A549 (cell line): ENCODE data around the gene CHCHD6. TPM values are rescaled to one million over a fixed set of nuclear protein-coding genes. Genes with fewer than 3 reads are reported as not detected.

Experiments
- ATAC-seq, 2 experiments: fragments of 200-7000 bp in 1 of 2; fragments of >200 bp in 1 of 2; cut with Nextera tagmentation in 1 of 2; cut with Tn5 transposase in 1 of 2; 3 replicates each; pipeline versions ENCODE4 v1.8.0 to v1.9.1; 2018 to 2020; ENCODE audit warnings: mild to moderate bottlenecking in 1 of 2, moderate library complexity in 1 of 2
- CTCF ChIA-PET: fragments of 300-600 bp; sonication (Branson Sonifier 250); formaldehyde crosslinking; extraction: SDS; loops from one replicate; lab custom pipeline; 2021; ENCODE audit warnings: antibody characterized with exemption, inconsistent platforms; lab: Yijun Ruan, JAX
- POLR2A ChIA-PET: fragments of 350-600 bp; formaldehyde crosslinking; extraction: SDS; loops from one replicate; lab custom pipeline; 2021; ENCODE audit warnings: antibody characterized with exemption, inconsistent platforms; lab: Yijun Ruan, JAX
- DNase-seq, 2 experiments: peaks; one replicate each; pipeline versions ENCODE4 v3.0.0 to v3.0.0-alpha.2; 2011 to 2016; ENCODE audit warnings: low read depth in 1 of 2, low spot score in 1 of 2
- FAIRE-seq: peaks from 2 replicates; lab custom pipeline; 2011; peaks lifted over from hg19 to GRCh38; lab: Jason Lieb, UNC
- H3K27ac ChIP-seq, 2 experiments: fragments of >200 bp; sonication (Bioruptor Twin); formaldehyde crosslinking; 3 replicates each; pipeline ENCODE4 v1.5.1; 2016 to 2017
- H3K4me1 ChIP-seq: fragments of >200 bp; sonication (Bioruptor Twin); formaldehyde crosslinking; 3 replicates; pipeline ENCODE4 v1.6.1; 2016
- H3K4me2 ChIP-seq: fragments of >200 bp; sonication (Bioruptor Twin); formaldehyde crosslinking; 3 replicates; pipeline ENCODE4 v1.6.1; 2016
- H3K4me3 ChIP-seq: fragments of >200 bp; sonication (Bioruptor Twin); formaldehyde crosslinking; 3 replicates; pipeline ENCODE4 v1.5.1; 2016
- H3K9me3 ChIP-seq: fragments of >200 bp; sonication (Bioruptor Twin); formaldehyde crosslinking; 3 replicates; pipeline ENCODE4 v1.6.1; 2016
- CBX2 ChIP-seq: fragments of 200-600 bp; sonication (generic); IDR thresholded peaks from 2 replicates; pipeline ENCODE4 v1.6.1; 2016; ENCODE audit warnings: low read depth, mild to moderate bottlenecking, borderline replicate concordance
- CEBPB ChIP-seq, 2 experiments: fragments of >200 bp in 1 of 2; sonication (Bioruptor Twin) in 1 of 2; formaldehyde crosslinking in 1 of 2; IDR thresholded peaks; 2 replicates each; pipeline ENCODE4 v1.6.1; 2012 to 2016
- CHD4 ChIP-seq: fragments of 200-600 bp; sonication (generic); IDR thresholded peaks from 2 replicates; pipeline ENCODE4 v1.6.1; 2016; ENCODE audit warnings: antibody characterized with exemption, mild to moderate bottlenecking, borderline replicate concordance
- EHMT2 ChIP-seq: fragments of 200-600 bp; sonication (generic); IDR thresholded peaks from 2 replicates; pipeline ENCODE4 v1.6.1; 2016; ENCODE audit warnings: antibody characterized with exemption, low read depth, mild to moderate bottlenecking, moderate library complexity
- HDAC2 ChIP-seq: fragments of 200-600 bp; sonication (generic); IDR thresholded peaks from 2 replicates; pipeline ENCODE4 v1.6.1; 2016
- HOXB5 ChIP-seq: fragments of 250-450 bp; sonication (Bioruptor Pico); IDR thresholded peaks from 2 replicates; pipeline ENCODE4 v1.5.0; 2020; ENCODE audit warnings: mild to moderate bottlenecking, moderate library complexity
- JUN ChIP-seq, 2 experiments: fragments of >200 bp; sonication (Bioruptor Twin); formaldehyde crosslinking; IDR thresholded peaks; 2 replicates in 1 of 2; 3 replicates in 1 of 2; pipeline ENCODE4 v1.6.1; 2016 to 2017
- KDM1A ChIP-seq: fragments of 200-600 bp; sonication (generic); IDR thresholded peaks from 2 replicates; pipeline ENCODE4 v1.6.1; 2016; ENCODE audit warnings: low read depth, mild to moderate bottlenecking
- POLR2A ChIP-seq: IDR thresholded peaks from 2 replicates; pipeline ENCODE4 v1.6.1; 2012; ENCODE audit warnings: mild to moderate bottlenecking, low read length
- RAD21 ChIP-seq, 2 experiments: fragments of >200 bp in 1 of 2; sonication (Bioruptor Twin) in 1 of 2; formaldehyde crosslinking in 1 of 2; IDR thresholded peaks in 1 of 2; conservative IDR thresholded peaks in 1 of 2; 2 replicates in 1 of 2; 3 replicates in 1 of 2; pipeline ENCODE4 v1.6.1; 2012 to 2018; ENCODE audit warnings: inconsistent platforms in 1 of 2
- SMC3 ChIP-seq: fragments of >200 bp; sonication (Bioruptor Twin); formaldehyde crosslinking; IDR thresholded peaks from 3 replicates; pipeline ENCODE4 v1.6.1; 2018; ENCODE audit warnings: inconsistent platforms
- ZFP36 ChIP-seq: fragments of 450-650 bp; IDR thresholded peaks from 2 replicates; pipeline ENCODE4 v1.6.1; 2014; ENCODE audit warnings: borderline replicate concordance; ENCODE audit not compliant: partially characterized antibody
- WGBS: methylation state at CpG from one replicate; pipeline ENCODE4 v1.1.6; 2017; ENCODE audit errors: missing lambda C conversion rate; 5-methylcytosine and 5-hydroxymethylcytosine counted together
- polyA plus RNA-seq, 4 experiments: library from polyadenylated mRNA; depleted of rRNA in 3 of 4; stranded (reverse); fragments of >200 nt; fragmentation: RNase III in 1 of 4; extraction: RNeasy Plus Mini Kit Qiagen cat#74134 plus additional on column Dnase treatment in 1 of 4; gene quantifications; 2 replicates in 3 of 4; 3 replicates in 1 of 4; pipeline ENCODE4 v1.2.3, GENCODE V29; 2011 to 2017
- TF ChIP-seq, protein P1 (sequence below): IDR thresholded peaks from 2 replicates; pipeline ENCODE4 v1.6.1; 2012
- TF ChIP-seq, protein P2 (sequence below): fragments of 250-450 bp; sonication (Bioruptor Pico); IDR thresholded peaks from 2 replicates; pipeline ENCODE4 v1.5.0; 2021; ENCODE audit warnings: mild to moderate bottlenecking, moderate library complexity, borderline replicate concordance
- TF ChIP-seq, protein P3 (sequence below): fragments of 150-350 bp; IDR thresholded peaks from 2 replicates; pipeline ENCODE4 v1.6.1; 2014; ENCODE audit warnings: low read depth, mild to moderate bottlenecking, low read length
- TF ChIP-seq, protein P4 (sequence below): fragments of >200 bp; sonication (Bioruptor Twin); formaldehyde crosslinking; IDR thresholded peaks from 3 replicates; pipeline ENCODE4 v1.5.1; 2016
- TF ChIP-seq, protein P5 (sequence below): IDR thresholded peaks from 2 replicates; pipeline ENCODE4 v1.6.1; 2012; ENCODE audit warnings: low read depth, borderline replicate concordance

The CHCHD6 gene
- polyA plus RNA-seq, 2 of the 4 experiments (the other 2 are of a cell fraction) = 15.0 to 18.1 TPM

DNA sequence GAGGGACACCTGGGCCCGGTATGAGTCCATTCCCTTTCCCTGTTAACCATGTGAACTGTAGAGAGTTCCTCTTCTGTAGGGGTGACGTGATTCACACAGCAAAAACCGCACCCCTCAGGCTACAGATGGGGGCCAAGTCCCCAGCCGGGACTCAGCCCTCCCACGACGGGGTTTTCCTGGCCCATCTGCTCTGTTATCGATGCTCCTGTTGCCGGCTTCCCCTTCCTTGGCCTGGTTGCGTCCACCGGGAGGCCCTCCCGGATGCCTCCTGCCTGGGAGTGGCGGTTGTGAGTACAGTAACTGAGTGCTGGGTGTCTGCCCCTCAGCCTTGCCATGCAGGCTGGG, 278.1 kb downstream of the CHCHD6 start:
- 21% methylated on average over 4 of the region's 12 CpGs for WGBS
- ChIA-PET POLR2A (interaction anchor here (0.6 kb wide), 1 partner anchor 72 kb away, joined by 4 read pairs; no protein-coding TSS in a partner anchor), CTCF (interaction anchor here (0.8 to 9.9 kb wide), 34 partner anchors 9 to 563 kb away, joined by 3 to 71 read pairs (median 4); no protein-coding TSS in a partner anchor)

DNA sequence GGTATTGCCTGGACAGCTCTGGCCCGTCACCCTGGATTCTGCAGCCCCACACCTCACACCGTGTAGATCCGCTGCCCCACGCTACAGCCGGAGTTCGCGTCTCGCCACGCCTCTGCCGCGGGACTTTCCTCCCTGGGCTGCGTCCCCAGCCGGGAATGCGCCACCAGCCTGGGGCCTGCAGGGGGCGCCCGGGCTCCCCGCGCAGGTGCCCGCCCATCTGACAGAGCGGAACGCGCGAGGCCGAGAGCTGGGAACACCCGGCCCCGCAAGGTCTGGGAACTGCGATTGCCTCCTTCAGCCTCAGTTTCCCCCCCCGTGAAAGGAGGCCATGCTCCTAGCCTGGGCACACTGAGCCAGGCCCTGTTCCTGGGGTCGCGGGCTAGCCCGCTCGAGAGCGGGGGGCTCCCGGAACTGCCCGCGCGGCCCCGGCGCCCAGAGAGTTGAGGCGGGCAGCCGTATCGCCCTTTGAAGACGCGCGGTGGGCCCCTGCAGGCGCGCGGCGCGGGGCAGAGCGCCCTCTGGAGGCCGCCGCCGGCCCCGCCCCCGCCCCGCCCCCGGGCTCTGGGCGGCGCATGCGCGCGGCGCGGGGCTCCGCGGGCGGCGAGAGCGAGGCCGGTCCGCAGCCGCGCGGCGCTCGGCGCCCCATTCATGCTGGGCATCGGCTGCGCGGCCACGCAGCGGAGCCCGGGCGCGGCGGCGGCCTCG, 278.6 kb downstream of the CHCHD6 start, which contains the start of gene PLXNA1:
Gene PLXNA1, plus strand, starts transcription at position 645 of the 705 bp plus-strand sequence. CDS start 5,479 bp downstream, outside the sequence.
- Histone ChIP-seq H3K27ac (peak within 1 kb of the TSS; percentile 96 to 97), H3K9me3 (no peaks in the 10 kb centered on the region), H3K4me3 (peak within 1 kb of the TSS; percentile 85), H3K4me1 (peaks cover 17% of the 10 kb centered on the region), H3K4me2 (peak within 1 kb of the TSS; percentile 96)
- CTCF ChIA-PET = interaction anchor here (0.6 to 9.9 kb wide), 41 partner anchors 9 to 738 kb away, joined by 3 to 71 read pairs (median 3); partner anchors contain the start of gene TPRA1
- TF ChIP-seq CEBPB (IDR thresholded peaks at IDR 0.05) = no peak
- TF ChIP-seq EHMT2 = no peak
- TF ChIP-seq HOXB5 = peak; percentile 59; the same call in 1 of the 2 replicates
- TF ChIP-seq, protein P1, sequence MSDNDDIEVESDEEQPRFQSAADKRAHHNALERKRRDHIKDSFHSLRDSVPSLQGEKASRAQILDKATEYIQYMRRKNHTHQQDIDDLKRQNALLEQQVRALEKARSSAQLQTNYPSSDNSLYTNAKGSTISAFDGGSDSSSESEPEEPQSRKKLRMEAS = peak; percentile 90
- peak; percentile 95 for TF ChIP-seq CHD4
- TF ChIP-seq POLR2A = peak; percentile 49
- TF ChIP-seq KDM1A = peak; percentile 95
- TF ChIP-seq SMC3 = peak; percentile 69
- TF ChIP-seq, protein P2, sequence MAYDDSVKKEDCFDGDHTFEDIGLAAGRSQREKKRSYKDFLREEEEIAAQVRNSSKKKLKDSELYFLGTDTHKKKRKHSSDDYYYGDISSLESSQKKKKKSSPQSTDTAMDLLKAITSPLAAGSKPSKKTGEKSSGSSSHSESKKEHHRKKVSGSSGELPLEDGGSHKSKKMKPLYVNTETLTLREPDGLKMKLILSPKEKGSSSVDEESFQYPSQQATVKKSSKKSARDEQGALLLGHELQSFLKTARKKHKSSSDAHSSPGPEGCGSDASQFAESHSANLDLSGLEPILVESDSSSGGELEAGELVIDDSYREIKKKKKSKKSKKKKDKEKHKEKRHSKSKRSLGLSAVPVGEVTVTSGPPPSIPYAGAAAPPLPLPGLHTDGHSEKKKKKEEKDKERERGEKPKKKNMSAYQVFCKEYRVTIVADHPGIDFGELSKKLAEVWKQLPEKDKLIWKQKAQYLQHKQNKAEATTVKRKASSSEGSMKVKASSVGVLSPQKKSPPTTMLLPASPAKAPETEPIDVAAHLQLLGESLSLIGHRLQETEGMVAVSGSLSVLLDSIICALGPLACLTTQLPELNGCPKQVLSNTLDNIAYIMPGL (CRISPR knock-in tag) = peak; percentile 61; the same call in 1 of the 2 replicates
- TF ChIP-seq, protein P3, sequence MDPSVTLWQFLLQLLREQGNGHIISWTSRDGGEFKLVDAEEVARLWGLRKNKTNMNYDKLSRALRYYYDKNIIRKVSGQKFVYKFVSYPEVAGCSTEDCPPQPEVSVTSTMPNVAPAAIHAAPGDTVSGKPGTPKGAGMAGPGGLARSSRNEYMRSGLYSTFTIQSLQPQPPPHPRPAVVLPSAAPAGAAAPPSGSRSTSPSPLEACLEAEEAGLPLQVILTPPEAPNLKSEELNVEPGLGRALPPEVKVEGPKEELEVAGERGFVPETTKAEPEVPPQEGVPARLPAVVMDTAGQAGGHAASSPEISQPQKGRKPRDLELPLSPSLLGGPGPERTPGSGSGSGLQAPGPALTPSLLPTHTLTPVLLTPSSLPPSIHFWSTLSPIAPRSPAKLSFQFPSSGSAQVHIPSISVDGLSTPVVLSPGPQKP = no peak
- TF ChIP-seq, protein P4, sequence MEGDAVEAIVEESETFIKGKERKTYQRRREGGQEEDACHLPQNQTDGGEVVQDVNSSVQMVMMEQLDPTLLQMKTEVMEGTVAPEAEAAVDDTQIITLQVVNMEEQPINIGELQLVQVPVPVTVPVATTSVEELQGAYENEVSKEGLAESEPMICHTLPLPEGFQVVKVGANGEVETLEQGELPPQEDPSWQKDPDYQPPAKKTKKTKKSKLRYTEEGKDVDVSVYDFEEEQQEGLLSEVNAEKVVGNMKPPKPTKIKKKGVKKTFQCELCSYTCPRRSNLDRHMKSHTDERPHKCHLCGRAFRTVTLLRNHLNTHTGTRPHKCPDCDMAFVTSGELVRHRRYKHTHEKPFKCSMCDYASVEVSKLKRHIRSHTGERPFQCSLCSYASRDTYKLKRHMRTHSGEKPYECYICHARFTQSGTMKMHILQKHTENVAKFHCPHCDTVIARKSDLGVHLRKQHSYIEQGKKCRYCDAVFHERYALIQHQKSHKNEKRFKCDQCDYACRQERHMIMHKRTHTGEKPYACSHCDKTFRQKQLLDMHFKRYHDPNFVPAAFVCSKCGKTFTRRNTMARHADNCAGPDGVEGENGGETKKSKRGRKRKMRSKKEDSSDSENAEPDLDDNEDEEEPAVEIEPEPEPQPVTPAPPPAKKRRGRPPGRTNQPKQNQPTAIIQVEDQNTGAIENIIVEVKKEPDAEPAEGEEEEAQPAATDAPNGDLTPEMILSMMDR = peak; percentile 85
- TF ChIP-seq, protein P5, sequence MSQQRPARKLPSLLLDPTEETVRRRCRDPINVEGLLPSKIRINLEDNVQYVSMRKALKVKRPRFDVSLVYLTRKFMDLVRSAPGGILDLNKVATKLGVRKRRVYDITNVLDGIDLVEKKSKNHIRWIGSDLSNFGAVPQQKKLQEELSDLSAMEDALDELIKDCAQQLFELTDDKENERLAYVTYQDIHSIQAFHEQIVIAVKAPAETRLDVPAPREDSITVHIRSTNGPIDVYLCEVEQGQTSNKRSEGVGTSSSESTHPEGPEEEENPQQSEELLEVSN = peak; percentile 87
- peak; percentile 47; the same call in 1 of the 2 replicates for TF ChIP-seq HDAC2
- TF ChIP-seq RAD21 (conservative IDR thresholded peaks at IDR 0.05 in 1 of 2, IDR thresholded peaks at IDR 0.05 in 1 of 2) = peak; percentile 27 to 53; a peak in 3 of 5 replicates
- peak in 1 of 2 experiments; percentile 72; a peak in 3 of 5 replicates for TF ChIP-seq JUN (IDR thresholded peaks at IDR 0.05)
- FAIRE-seq = no peak
- peak; percentile 83 to 87 for ATAC-seq
- peak; percentile 66 to 81 for DNase-seq
- WGBS = no CpG with 5 or more reads among the region's 89 CpGs
- POLR2A ChIA-PET = interaction anchor here (0.6 kb wide), 1 partner anchor 72 kb away, joined by 4 read pairs; no protein-coding TSS in a partner anchor

More for the DNA sequence above, 278.1 kb downstream of the CHCHD6 start:
- TF ChIP-seq, protein P4 = no peak
- no peak for TF ChIP-seq CBX2
- TF ChIP-seq ZFP36 = peak; percentile 48
- peak overlapping the region; percentile 96 to 97 for H3K27ac ChIP-seq
- no peak for DNase-seq
- H3K4me2 ChIP-seq = peak overlapping the region; percentile 96
- H3K4me3 ChIP-seq = peak overlapping the region; percentile 85
- no peaks in the 10 kb centered on the region for H3K9me3 ChIP-seq
- peak; percentile 49 to 69; a peak in 5 of 6 replicates for ATAC-seq
- FAIRE-seq = no peak
- H3K4me1 ChIP-seq = peaks cover 17% of the 10 kb centered on the region
